HG03060 (cell line): ENCODE data around the gene MTG1.

Experiments
- ATAC-seq: cut with Tn5 transposase; IDR thresholded peaks from one replicate; pipeline ENCODE4 v1.9.1; 2021; ENCODE audit warnings: low read depth, moderate number of reproducible peaks; ENCODE audit not compliant: unreplicated experiment

The MTG1 gene

GRCh38 chr10:133444342-133445267, 50.6 kb downstream of the MTG1 start:
- no peak for ATAC-seq

GRCh38 chr10:133445268-133445732, 51.3 kb downstream of the MTG1 start:
- ATAC-seq = no peak

- ATAC-seq = no peak
Measured at GRCh38 chr10:133445751-133446708, 52.1 kb downstream of the MTG1 start.

- no peak for ATAC-seq
Measured at GRCh38 chr10:133446979-133447378, 53.0 kb downstream of the MTG1 start.

- no peak for ATAC-seq
Measured at GRCh38 chr10:133448120-133448519, 54.2 kb downstream of the MTG1 start.

- ATAC-seq = no peak
Measured at GRCh38 chr10:133451346-133451745, 57.4 kb downstream of the MTG1 start.

- no peak for ATAC-seq
Measured at GRCh38 chr10:133452453-133452852, 58.5 kb downstream of the MTG1 start.

GRCh38 chr10:133453516-133454203, 59.7 kb downstream of the MTG1 start, which contains the start of gene SCART1:
Gene SCART1 (plus strand): TSS chr10:133453945. CDS start chr10:133453998, 53 bp downstream.
- ATAC-seq = no peak

GRCh38 chr10:133454204-133454893, 60.4 kb downstream of the MTG1 start:
- ATAC-seq = no peak

GRCh38 chr10:133455196-133455595, 61.2 kb downstream of the MTG1 start:
- ATAC-seq = no peak

GRCh38 chr10:133455611-133456031, 61.7 kb downstream of the MTG1 start:
- no peak for ATAC-seq

GRCh38 chr10:133456041-133456951, 62.3 kb downstream of the MTG1 start:
- ATAC-seq = no peak

GRCh38 chr10:133457100-133457841, 63.3 kb downstream of the MTG1 start:
- no peak for ATAC-seq

GRCh38 chr10:133458021-133458709, 64.2 kb downstream of the MTG1 start:
- no peak for ATAC-seq

- ATAC-seq = no peak
Measured at GRCh38 chr10:133458710-133459453, 64.9 kb downstream of the MTG1 start.

- no peak for ATAC-seq
Measured at GRCh38 chr10:133459454-133460207, 65.7 kb downstream of the MTG1 start.
